ENCODE results near the gene APOBEC3G.

APOBEC3G gene

DNA sequence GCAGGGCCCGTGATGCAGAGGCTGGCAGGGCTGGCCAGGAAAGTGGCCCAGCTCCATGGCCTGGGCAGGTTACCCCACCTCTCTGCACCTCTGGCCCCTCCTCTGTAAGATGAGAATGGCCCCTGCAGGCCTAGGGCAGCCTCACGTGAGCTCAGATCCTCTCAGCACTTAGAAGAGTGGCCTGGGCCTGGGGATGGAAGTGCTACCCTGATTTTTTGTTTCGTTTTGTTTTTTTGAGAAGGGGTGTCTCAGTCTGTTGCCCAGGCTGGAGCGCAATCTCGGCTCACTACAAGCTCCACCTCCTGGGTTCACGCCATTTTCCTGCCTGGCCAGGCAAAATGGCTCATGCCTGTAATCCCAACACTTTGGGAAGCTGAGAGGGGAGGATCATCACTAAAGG is 21.0 kb downstream of the APOBEC3G start:
- DNase-seq (ENCODE audit: extremely low read depth, low read depth): no peak
- TF ChIP-seq, protein P1, sequence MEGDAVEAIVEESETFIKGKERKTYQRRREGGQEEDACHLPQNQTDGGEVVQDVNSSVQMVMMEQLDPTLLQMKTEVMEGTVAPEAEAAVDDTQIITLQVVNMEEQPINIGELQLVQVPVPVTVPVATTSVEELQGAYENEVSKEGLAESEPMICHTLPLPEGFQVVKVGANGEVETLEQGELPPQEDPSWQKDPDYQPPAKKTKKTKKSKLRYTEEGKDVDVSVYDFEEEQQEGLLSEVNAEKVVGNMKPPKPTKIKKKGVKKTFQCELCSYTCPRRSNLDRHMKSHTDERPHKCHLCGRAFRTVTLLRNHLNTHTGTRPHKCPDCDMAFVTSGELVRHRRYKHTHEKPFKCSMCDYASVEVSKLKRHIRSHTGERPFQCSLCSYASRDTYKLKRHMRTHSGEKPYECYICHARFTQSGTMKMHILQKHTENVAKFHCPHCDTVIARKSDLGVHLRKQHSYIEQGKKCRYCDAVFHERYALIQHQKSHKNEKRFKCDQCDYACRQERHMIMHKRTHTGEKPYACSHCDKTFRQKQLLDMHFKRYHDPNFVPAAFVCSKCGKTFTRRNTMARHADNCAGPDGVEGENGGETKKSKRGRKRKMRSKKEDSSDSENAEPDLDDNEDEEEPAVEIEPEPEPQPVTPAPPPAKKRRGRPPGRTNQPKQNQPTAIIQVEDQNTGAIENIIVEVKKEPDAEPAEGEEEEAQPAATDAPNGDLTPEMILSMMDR (IDR thresholded peaks at IDR 0.05; ENCODE audit: low read depth, low read length): no peak

DNA sequence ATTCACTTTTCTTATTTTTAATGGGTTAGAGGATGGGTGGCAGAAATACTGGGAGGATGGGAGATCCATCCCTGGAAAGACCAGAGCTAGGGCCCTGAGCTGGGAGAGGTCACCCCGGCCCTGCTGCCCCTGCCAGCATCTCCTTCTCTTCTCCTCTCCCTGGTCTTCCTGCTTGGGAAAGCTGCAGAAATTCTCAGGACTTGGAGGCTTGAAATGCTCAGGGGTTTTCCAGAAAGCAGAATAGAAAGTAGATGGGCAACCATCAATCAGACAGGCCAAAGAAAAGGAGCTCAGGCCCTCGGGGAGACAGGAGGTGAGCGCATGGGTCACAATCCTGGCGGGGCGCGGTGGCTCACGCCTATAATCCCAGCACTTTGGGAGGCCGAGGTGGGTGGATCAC is 21.5 kb downstream of the APOBEC3G start:
- DNase-seq (ENCODE audit: extremely low read depth, low read depth): no peak
- TF ChIP-seq, protein P1 (IDR thresholded peaks at IDR 0.05; ENCODE audit: low read depth, low read length): no peak

DNA sequence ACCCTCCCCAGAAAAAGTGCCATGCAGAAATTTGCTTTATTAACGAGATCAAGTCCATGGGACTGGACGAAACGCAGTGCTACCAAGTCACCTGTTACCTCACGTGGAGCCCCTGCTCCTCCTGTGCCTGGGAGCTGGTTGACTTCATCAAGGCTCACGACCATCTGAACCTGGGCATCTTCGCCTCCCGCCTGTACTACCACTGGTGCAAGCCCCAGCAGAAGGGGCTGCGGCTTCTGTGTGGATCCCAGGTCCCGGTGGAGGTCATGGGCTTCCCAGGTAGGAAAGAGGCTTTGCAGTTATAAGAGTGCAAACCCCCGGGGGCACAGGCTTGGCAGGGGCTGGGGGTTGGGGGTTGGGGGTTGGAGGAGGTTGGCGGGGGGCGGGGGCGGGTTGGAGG is 24.2 kb downstream of the APOBEC3G start:
- TF ChIP-seq, protein P1 (IDR thresholded peaks at IDR 0.05; ENCODE audit: low read depth, low read length): no peak
- DNase-seq (ENCODE audit: extremely low read depth, low read depth): no peak

DNA sequence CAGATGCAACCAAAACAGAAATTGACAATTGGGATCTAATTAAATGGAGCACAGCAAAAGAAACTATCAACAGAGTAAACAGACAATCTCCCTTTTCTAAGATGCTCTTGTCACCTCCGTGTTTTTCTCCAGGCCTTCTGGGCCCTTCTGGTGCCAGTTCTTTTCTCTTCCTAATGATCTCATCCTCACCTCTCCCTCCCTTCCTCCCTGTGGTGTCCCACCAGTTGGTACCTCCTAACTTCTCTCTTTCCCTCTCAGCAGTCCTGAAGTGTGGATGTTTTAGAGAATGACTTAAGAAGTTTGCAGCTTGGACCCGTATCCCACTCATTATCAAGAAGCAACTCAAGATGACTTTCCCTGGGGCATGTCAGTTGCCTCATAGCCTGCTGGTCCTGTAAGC is 26.4 kb downstream of the APOBEC3G start:
- DNase-seq (ENCODE audit: extremely low read depth, low read depth): no peak
- TF ChIP-seq, protein P1 (IDR thresholded peaks at IDR 0.05; ENCODE audit: low read depth, low read length): no peak

DNA sequence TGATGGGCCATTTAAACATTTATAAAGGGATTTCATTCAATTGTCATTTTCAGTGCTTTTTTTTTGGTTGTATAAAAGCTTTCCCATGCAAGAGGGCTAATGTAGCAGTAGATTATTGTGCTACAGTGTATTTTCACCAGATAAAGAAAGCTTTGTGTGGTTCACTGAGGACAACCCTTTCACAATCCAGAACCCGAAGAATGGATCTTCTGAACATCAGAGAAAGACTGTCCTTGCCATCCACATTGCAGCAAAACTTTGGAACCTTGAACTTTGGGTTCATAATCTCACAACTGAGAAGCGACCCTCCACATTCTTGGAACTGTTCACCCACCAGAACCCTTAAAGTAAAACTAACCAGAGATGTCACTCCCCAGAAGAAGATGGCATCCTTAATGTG is 29.3 kb downstream of the APOBEC3G start:
- TF ChIP-seq, protein P1 (IDR thresholded peaks at IDR 0.05; ENCODE audit: low read depth, low read length): no peak
- no peak for DNase-seq (ENCODE audit: extremely low read depth, low read depth)

DNA sequence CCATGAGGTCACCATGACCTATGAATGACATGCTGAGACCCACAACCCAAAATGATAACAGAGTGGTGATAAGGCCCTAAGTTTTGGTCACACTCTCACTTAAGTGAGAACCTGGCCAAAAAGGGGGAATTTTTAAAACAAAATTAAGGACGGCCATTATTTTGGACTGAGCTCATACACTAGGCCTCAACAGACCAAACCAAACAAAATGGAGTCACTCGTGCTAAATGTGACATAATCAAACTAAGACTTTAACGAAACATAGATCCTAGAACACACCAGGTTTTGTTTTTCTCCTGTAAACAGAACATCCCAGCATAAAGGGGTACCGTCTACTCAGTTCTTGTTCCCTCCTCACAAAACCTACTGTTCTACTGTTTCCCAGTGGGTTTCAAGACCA is 31.4 kb downstream of the APOBEC3G start:
- DNase-seq (ENCODE audit: extremely low read depth, low read depth): no peak
- TF ChIP-seq, protein P1 (IDR thresholded peaks at IDR 0.05; ENCODE audit: low read depth, low read length): no peak

DNA sequence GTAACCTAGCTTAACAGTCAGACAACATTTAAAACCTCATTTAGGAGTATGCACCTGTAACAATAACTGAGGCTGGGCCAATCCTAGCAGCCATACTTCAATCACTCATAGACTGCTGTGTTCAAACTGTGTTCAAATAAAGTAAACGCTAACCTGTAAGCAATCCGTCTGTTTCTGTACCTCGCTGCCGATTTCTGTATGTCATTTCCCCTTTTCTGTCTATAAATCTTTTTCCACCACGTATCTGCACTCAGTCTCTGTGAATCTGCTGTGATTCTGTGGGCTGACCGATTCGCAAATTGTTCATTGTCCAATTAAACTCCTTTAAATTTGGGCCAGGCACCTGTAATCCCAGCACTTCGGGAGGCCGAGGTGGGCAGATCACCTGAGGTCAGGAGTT is 32.3 kb downstream of the APOBEC3G start:
- no peak for DNase-seq (ENCODE audit: extremely low read depth, low read depth)
- TF ChIP-seq, protein P1 (IDR thresholded peaks at IDR 0.05; ENCODE audit: low read depth, low read length): no peak

Data from AG09319 (cell line).